AG04450 (cell line): ENCODE data around the gene ZNF644. TPM values are rescaled to one million over a fixed set of nuclear protein-coding genes. Genes with fewer than 3 reads are reported as not detected.

Experiments used
- CTCF ChIA-PET: fragments of 300-600, 350-600 bp; formaldehyde crosslinking; extraction: SDS; loops from one replicate; lab custom pipeline; 2022; ENCODE audit warnings: antibody characterized with exemption, inconsistent platforms; lab: Charles Lee
- POLR2A ChIA-PET: fragments of 350-600 bp; formaldehyde crosslinking; extraction: SDS; loops from one replicate; lab custom pipeline; 2021; ENCODE audit warnings: antibody characterized with exemption, inconsistent platforms; lab: Yijun Ruan, JAX
- DNase-seq: peaks from one replicate; pipeline ENCODE4 v3.0.0-alpha.2; 2011; ENCODE audit warnings: low read depth, low spot score
- H3K27ac ChIP-seq: one replicate; pipeline ENCODE4 v1.5.1; 2012; ENCODE audit warnings: low read depth, low read length, control low read depth
- H3K27me3 ChIP-seq: one replicate; pipeline ENCODE4 v1.6.0; 2012; ENCODE audit warnings: low read length; ENCODE audit not compliant: control insufficient read depth, insufficient read depth
- H3K4me3 ChIP-seq: 2 replicates; pipeline ENCODE4 v1.5.1; 2011; ENCODE audit warnings: mild to moderate bottlenecking, low read depth, low read length, control low read depth
- H3K9me3 ChIP-seq: 2 replicates; pipeline ENCODE4 v1.5.1; 2012; ENCODE audit warnings: low read length; ENCODE audit not compliant: control insufficient read depth, insufficient read depth
- CTCF ChIP-seq: IDR thresholded peaks from 2 replicates; pipeline ENCODE4 v1.5.1; 2011; ENCODE audit warnings: low read depth, low read length, control low read depth, inconsistent platforms
- polyA plus RNA-seq: library from polyadenylated mRNA; depleted of rRNA; stranded (reverse); fragments of >200 nt; gene quantifications from 2 replicates; pipeline ENCODE4 v1.2.3, GENCODE V29; 2011

Gene ZNF644
- polyA plus RNA-seq, 1 experiment = 27.5 TPM

DNA sequence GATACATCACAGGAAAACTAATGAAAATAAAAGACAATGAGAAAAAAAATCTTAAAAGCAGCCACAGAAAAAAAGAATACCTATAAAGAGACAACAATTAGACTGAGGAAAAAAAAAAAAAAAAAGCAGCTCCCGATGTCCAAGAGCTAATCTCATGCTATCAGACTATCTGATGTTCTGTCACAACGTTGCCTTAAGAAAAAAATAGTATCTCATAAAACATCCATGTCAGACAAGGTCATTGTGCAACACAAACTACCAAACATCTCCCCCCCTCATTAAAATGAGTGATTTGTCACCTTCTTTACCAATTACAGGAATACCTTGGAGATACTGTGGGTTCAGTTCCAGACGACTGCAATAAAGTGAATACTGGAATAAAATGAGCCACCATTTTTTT, 68.9 kb downstream of the ZNF644 start:
- no peak overlapping the region for H3K27ac ChIP-seq
- no peak for DNase-seq
- no peak overlapping the region for H3K4me3 ChIP-seq
- H3K9me3 ChIP-seq = no peaks in the 10 kb centered on the region
- TF ChIP-seq CTCF = no peak
- H3K27me3 ChIP-seq = no peaks in the 10 kb centered on the region
- POLR2A ChIA-PET = no interaction called here
- CTCF ChIA-PET = interaction anchor here (1.6 kb wide), 1 partner anchor 11 kb away, joined by 3 read pairs; no protein-coding TSS in a partner anchor

GRCh38 chr1:90951009-90951408, 70.8 kb downstream of the ZNF644 start:
- no peak overlapping the region for H3K27ac ChIP-seq
- TF ChIP-seq CTCF = no peak
- no peaks in the 10 kb centered on the region for H3K27me3 ChIP-seq
- H3K4me3 ChIP-seq = no peak overlapping the region
- ChIA-PET POLR2A (no interaction called here), CTCF (interaction anchor here (1.2 kb wide), 1 partner anchor 99 kb away, joined by 4 read pairs; no protein-coding TSS in a partner anchor)
- no peak for DNase-seq
- no peaks in the 10 kb centered on the region for H3K9me3 ChIP-seq

DNA sequence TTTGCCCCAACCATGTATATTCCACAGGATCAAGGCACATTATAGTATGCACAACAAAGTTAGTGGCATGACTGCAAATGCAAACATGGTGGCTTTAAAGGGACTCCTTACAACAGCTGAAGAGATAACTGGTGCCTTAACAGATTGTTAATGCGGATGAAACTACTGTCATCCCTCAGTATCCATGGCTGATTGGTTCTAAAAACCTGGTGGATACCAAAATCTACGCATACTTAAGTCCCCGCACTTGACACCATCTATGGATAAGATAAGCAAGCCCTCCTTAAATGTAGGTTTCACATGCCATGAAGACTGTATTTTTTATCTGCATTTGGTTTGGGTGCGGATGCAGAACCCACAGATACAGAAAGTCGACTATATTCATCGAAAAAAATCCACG, 73.5 kb downstream of the ZNF644 start:
- H3K27ac ChIP-seq = no peak overlapping the region
- no peak overlapping the region for H3K4me3 ChIP-seq
- no peaks in the 10 kb centered on the region for H3K9me3 ChIP-seq
- DNase-seq = no peak
- TF ChIP-seq CTCF = no peak
- no peaks in the 10 kb centered on the region for H3K27me3 ChIP-seq
- POLR2A ChIA-PET = no interaction called here
- CTCF ChIA-PET = no interaction called here

DNA sequence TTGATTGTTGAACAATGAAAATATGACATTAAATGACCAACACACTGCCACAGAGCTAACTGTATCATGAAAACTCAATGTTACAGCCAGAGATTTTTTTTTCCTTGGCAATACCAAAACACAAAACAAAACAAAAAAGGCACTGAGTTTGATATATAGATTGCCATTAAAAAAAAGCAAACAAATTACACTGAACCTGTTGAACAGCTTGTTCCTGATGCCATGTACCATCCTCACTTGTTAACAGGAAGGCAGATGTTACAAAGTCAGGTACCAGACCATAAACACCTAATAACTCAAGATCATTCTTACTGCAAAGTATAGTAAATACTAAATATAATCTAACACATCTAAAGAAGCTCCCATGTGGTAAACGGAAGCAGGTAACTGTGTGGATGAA, 75.2 kb downstream of the ZNF644 start:
- Histone ChIP-seq H3K4me3 (no peak overlapping the region), H3K27me3 (no peaks in the 10 kb centered on the region), H3K9me3 (no peaks in the 10 kb centered on the region), H3K27ac (no peak overlapping the region)
- POLR2A ChIA-PET = interaction anchor here (0.7 kb wide), 1 partner anchor 42 kb away, joined by 3 read pairs; no protein-coding TSS in a partner anchor
- no peak for DNase-seq
- CTCF ChIA-PET = no interaction called here
- no peak for TF ChIP-seq CTCF

DNA sequence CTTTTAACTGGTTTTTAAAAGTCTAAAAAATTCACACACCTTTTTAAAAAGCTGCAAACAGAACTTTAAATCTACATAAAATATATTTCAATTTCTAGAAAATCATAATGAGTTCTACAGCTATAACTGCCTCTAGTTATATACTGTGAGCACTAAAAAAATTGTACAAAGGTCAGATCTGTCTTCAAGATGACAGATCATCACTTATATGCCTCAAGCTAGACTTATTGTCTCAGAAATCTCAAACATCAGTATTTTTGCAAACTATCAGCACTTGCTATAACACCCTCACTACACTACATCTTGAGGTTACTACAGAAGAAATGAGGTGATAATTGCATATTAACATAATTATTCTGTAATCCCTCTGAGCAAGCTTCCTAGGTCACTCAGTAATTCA, 76.5 kb downstream of the ZNF644 start:
- no peak for DNase-seq
- H3K27ac ChIP-seq = no peak overlapping the region
- TF ChIP-seq CTCF = no peak
- CTCF ChIA-PET = interaction anchor here (1.0 to 1.4 kb wide), 3 partner anchors 93 to 224 kb away, joined by 3 to 7 read pairs (median 7); no protein-coding TSS in a partner anchor
- POLR2A ChIA-PET = no interaction called here
- no peaks in the 10 kb centered on the region for H3K27me3 ChIP-seq
- H3K9me3 ChIP-seq = no peaks in the 10 kb centered on the region
- H3K4me3 ChIP-seq = no peak overlapping the region
